GM13976 (cell line): ENCODE data around the gene PLEKHS1.

ENCODE experiments used
- DNase-seq: peaks from one replicate; pipeline ENCODE4 v3.0.0; 2012; ENCODE audit warnings: low spot score
- CTCF ChIP-seq: IDR thresholded peaks from 2 replicates; pipeline ENCODE4 v1.5.1; 2012; ENCODE audit warnings: borderline replicate concordance, mild to moderate bottlenecking; ENCODE audit not compliant: insufficient read depth; ENCODE audit errors: extremely low read depth, missing control alignments, control extremely low read depth
- in situ Hi-C: fragments of 300-500 bp; cut with MboI; formaldehyde crosslinking; loops from one replicate; pipeline ENCODE4 v1.12.0; 2022; ENCODE audit warnings: low sequenced_read_pairs, mixed read lengths, inconsistent platforms; ENCODE audit not compliant: unreplicated experiment

The PLEKHS1 gene

GRCh38 chr10:113720386-113720785, 31.1 kb upstream of the PLEKHS1 start:
- no peak for TF ChIP-seq CTCF
- in situ Hi-C loops: no loop called here
- DNase-seq: no peak

- no peak for DNase-seq
- TF ChIP-seq CTCF: no peak
- in situ Hi-C loops: no loop called here
Observed at GRCh38 chr10:113732160-113732881, 19.2 kb upstream of the PLEKHS1 start.

- TF ChIP-seq CTCF: no peak
- in situ Hi-C loops: no loop called here
- no peak for DNase-seq
Observed at GRCh38 chr10:113732966-113733365, 18.5 kb upstream of the PLEKHS1 start.

- no peak for TF ChIP-seq CTCF
- in situ Hi-C loops: no loop called here
- no peak for DNase-seq
Observed at GRCh38 chr10:113733635-113734034, 17.8 kb upstream of the PLEKHS1 start.

GRCh38 chr10:113735913-113736312, 15.6 kb upstream of the PLEKHS1 start:
- no peak for TF ChIP-seq CTCF
- in situ Hi-C loops: no loop called here
- DNase-seq: no peak

- in situ Hi-C loops: no loop called here
- no peak for TF ChIP-seq CTCF
- no peak for DNase-seq
Observed at GRCh38 chr10:113736576-113736975, 14.9 kb upstream of the PLEKHS1 start.
